DMS114 treated with DMSO at 0.1 percent for 48 hours (cell line): Measurements from ENCODE around the gene XPO1.
"Not testable (repeated sequence)": the region's sequence is repeated elsewhere in the genome, so short reads cannot be mapped to it uniquely, and the experiment has no call there.

Source experiments
- DNase-seq: peaks from one replicate; lab custom pipeline; 2025; ENCODE audit not compliant: unreplicated experiment; lab: John Stamatoyannopoulos, UW

Gene XPO1

DNA sequence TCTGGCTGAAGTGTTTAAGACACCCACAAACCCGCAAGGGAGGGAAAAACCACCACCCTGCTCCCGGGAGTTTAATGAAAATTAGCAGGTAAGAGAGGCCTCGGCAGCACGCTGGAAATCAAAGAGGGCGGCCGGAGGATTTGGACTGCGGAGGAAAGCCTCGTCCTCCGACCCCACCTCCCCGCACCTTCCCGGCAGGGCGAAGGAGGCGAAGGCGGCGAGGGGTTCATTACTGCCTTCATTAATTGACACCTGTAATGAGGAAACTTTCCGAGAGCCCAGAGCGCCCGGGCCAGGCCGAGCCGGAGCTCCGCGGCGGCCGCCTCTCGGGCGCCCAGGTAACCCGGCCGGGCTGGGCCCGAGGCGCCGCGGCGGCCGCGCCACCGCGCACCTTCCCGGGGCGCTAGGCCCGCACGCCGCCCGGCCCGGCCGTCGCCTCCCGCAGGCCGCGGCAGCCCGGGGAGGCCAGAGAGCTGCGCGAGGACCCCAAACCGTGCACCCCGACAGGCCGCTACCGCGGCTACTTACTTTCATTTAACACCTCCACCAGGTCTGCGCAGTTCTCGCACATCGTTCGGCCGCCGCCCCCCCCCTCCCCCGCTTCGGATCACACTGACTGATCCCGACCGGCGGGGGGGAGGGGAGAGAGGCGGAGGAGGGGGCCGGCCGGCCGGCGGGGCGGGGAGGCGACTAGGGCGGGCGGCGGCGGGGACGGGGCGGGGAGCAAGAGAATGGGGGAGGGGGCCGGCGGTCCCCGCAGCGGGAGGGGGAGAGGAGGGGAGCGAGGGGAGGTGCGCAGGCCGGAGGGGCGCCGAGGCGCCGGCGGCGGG is 67.8 kb downstream of the XPO1 start:
- DNase-seq = peak; percentile 85

DNA sequence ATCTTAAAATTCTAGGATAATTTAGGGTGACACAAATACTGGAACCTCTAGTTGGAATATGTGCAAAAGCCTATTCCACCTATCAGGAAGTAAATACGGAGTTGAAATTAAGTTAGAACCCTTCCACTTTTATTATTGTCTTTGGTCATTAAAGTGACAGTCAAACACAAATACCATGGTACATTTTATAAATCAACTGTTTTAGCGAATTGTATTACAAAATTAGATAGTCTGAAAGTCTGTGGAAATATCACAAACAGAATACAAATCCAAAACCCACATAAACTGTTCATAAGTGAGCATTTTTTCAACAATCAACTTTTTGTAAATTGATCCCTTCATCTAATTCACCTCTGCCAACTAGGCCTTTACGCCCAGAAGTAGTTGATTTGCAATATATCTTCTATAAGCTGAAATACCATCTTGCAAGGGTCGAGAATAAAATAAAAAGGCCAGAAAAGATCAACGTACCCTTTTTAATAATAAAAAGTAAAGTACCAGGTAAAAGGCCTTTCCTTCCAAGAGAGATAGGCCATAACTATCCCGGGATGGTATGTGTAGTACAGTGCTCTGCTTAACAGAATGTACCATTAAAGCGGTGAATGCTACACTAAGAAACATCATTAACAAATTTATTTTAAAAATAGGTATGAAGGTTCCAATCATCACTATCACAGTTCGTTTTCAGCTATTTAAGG is 68.6 kb downstream of the XPO1 start:
- DNase-seq = no peak

DNA sequence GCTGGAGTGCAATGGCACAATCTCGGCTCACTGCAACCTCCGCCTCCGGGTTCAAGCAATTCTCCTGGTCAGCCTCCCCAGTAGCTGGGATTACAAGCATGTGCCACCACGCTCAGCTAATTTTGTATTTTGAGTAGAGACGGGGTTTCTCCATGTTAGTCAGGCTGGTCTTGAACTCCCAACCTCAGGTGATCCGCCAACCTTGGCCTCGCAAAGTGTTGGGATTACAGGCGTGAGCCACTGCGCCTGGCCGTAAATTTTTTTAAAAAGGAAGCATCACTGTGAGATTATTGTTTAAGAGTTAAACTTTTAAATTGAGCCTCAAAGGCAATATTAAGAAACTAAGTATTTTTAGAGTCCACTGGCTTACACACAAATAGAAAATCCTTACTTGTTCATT is 69.9 kb downstream of the XPO1 start:
- DNase-seq = not testable (repeated sequence)

DNA sequence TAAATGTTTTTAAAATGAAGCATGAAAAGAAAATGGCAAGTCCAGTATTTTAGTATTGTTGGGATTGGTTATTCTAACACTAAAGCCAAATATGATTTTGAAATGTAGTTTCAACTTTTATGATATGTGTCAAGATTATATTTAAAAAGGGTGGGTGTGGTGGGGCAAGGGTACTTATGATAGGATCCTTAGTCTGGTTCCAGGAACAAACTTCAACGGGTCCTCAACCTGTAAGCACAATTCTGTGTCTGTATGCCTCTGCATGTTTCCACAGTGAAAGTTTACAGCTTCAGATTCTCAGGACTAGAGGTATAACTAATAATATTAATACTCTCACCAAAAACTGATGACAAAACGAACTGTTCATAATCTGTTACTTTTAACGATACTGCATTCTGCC is 73.1 kb downstream of the XPO1 start:
- no peak for DNase-seq

DNA sequence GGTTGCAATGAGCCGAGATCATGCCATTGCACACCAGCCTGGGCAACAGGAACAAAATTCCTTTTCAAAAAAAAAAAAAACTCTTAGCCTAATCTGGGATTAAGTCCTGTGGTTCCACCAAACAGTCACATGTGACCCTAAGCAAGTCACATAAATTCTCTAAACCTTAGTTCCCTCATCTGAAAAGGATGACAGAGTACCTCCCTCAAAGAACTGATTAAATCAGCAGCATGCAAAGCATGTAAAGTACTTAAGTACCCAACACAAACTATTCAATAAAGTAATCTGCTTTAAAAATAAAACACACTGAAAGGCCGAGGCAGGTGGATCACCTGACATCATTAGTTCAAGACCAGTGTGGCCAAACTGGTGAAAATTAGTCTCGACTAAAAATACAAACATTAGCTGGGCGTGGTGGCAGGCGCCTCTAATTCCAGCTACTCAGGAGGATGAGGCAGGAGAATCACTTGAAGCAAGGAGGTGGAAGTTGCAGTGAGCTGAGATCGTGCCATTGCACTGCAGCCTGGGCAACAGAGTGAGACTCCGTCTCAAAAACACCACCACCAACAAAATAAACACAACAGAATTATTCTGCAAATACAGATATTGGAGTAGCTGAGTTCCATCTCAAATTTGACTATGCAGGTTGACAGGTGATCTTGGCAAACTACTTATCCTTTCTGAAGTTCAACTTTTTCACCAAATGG is 74.2 kb downstream of the XPO1 start:
- no peak for DNase-seq

DNA sequence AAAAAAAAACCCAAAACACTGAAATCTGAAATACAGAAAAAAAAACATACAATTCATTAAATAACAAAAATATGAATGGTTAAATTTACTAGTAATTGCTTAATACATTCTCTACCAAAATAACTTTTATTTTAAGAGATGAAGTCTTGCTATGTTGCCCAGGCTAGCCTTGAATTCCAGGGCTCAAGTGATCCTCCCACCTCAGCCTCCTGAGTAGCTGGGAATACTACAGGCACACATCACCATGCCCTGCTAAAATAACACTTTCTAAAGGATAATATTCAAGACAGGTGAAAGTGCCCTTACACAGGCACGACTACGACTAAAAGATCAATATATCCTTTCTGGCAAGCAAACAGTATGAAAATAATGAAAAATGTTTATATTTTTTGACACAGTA is 76.8 kb downstream of the XPO1 start:
- no peak for DNase-seq

DNA sequence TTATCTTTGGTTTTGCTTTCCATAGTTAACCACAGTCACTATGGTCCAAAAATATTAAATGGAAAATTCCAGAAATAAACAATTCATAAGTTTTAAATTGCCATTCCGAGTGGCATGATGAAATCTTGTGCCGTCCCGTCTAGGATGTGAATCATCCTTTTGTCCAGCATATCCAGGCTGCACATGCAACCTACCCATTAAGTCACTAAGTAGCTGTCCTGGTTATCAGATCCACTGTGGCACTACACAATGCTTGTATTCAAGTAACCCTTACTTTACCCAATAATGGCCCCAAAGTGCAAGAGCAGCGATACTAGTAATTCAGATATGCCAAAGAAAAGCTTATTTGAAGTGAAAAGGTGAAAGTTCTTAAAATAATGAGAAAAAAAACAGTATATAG is 78.0 kb downstream of the XPO1 start:
- no peak for DNase-seq

DNA sequence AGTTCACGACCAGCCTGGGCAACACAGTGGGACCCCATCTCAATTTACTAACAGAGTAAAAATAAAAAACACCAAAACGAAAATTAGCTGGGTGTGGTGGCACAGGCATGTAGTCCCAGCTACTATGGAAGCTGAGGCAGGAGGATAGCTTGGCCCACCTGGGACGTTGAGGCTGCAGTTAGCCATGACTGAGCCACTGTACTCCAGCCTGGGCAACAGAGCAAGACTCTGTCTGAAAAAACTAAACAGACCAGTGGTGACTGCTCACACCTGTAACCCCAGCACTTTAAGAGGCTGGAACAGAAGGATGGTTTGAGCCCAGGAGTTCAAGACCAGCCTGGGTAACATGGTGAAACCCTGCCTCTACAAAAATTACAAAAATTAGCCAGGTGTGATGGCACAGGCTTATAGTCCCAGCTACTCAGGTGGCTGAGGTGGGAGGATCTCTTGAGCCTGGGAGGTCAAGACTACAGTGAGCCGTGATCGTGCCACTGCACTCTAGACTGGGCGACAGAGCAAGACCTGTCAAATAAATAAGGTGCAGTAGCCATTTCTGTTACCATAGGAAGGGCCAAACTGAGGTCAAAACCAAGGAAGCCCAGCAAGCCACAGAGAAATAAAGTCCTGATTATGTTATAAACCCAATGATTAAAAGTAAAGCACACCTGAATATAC is 81.3 kb downstream of the XPO1 start:
- DNase-seq = no peak

DNA sequence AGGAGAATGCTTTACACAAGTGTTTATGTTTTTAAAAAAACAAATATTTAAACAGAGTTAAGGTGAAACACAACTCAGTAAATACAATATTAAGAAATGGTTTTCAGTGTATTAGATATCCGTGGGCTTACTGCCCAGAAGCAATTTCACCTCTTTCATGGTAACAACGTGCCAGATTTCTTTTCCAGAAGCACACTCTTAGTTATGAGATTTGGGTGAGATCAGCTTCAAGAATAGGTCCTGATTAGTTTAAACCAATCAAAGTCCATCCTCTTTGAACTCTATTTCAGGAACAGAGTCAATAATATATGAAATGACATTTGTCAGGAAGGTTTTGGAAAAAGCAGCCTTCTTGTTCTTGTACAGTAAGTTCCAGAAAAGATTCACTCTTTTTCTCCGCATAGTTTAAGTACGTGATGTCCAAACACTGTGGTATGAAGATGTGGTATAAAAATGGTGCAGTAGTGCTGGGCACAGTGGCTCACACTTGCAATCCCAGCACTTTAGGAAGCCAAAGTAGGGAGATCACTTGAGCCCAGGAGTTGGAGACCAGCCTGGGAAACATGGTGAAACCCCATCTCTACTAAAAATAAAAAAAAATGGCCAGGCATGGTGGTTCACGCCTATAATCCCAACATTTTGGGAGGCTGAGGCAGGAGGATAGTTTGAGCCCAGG is 81.9 kb downstream of the XPO1 start:
- DNase-seq = no peak

DNA sequence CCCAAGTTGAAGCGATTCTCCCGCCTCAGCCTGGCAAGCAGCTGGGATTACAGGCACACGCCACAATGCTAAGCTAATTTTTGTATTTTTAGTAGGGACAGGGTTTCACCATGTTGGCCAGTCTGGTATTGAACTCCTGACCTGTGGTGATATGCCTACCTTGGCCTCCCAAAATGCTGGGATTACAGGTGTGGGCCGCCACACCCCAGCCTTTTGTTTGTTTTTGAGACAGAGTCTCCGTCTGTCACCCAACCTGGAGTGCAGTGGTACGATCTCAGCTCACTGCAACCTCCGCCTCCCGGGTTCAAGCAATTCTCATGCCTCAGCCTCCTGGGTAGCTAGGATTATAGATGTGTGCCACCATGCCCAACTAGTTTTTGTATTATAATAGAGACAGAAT is 83.2 kb downstream of the XPO1 start:
- DNase-seq = not testable (repeated sequence)

DNA sequence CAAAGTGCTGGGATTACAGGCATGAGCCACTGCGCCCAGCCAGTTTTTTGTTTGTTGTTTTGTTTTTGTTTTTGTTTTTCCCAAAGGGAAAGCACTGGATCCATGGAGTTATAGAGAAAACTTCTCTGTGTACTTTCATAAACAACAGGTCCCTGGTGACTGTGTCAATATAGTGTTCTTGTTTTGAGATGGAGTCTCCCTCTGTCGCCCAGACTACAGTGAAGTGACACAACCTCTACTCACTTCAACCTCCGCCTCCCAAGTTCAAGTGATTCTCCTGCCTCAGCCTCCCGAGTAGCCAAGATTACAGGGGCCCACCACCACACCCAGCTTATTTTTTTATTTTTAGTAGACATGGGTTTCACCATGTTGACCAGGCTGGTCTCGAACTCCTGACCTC is 83.8 kb downstream of the XPO1 start:
- no peak for DNase-seq

DNA sequence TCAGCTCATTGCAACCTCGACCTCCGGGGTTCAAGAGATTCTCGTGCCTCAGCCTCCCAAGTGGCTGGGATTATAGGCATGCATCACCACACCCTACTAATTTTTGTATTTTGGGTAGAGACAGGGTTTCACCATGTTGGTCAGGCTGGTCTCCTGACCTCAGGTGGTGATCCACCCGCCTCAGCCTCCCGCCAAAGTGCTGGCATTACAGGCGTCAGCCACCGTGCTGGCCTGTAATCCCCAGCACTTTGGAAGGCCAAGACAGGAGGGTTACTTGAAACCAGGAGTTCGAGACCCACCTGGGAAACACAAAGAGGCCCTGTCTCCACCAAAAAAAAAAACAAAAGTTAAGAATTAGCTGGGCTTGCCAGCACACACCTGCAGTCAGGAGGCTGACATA is 85.8 kb downstream of the XPO1 start:
- DNase-seq = no peak

DNA sequence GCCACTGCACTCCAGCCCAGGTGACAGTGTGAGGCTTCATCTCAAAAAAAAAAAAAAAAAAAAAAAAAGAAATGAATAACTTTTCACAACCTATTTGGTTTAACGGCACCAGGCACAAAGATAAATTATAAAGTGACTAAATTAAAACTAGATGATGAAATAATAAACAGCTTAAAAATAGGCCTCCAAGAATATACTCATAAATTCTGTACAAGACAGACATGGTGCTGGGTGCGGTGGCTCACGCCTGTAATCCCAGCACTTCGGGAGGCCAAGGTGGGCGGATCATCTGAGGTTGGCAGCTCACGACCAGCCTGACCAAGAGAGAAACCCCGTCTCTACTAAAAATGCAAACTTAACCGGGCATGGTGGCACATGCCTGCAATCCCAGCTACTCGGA is 87.0 kb downstream of the XPO1 start:
- DNase-seq = no peak

DNA sequence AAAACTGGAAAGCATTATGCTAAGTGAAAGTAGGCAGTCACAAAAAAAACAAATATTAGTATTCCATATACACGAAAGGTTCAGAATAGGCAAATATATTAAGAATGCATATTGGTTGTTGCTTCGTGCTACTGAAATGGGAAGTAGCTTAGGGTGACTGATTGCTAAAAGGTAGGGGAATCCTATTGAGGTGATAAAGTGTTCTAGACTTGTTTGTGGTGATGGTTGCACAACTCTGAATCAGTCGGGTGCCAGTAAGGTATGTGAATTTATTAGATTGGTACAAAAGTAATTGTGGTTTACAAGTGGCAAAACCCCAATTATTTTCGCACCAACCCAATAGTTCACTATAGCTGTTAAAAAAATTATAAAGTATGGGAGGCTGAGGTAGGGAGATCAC is 88.0 kb downstream of the XPO1 start:
- no peak for DNase-seq

DNA sequence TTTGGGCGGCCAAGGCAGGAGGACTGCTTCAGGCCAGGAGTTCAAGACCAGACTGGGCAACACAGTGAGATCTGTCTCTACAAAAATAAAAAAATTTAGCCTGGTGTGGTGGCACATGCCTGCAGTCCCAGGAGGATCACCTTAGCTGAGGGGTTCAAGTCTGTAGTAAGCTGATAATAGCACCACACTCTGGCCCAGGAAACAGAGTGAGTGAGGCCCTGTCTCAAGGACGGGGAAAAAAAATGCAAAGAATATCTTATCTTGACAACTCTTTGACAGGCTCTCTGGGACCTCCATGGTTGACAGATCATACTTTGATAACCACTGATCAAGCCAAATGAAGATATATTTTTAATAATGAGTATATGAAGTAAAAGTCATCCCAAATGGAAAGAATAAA is 89.9 kb downstream of the XPO1 start:
- DNase-seq = no peak

DNA sequence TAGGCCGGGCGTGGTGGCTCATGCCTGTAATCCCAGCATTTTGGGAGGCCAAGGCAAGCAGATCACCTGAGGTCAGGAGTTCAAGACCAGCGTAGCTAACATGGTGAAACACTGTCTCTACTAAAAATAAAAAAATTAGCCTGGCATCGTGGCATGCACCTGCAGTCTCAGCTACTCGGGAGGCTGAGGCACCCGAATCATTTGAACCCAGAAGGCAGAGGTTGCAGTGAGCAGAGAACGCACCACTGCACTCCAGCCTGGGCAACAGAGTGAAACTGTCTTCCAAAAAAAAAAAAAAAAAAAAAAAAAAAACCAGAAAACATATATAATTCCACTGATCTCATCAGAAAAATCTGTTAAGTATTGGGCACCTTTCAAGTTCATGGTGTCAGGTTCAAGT is 91.2 kb downstream of the XPO1 start:
- DNase-seq = not testable (repeated sequence)

DNA sequence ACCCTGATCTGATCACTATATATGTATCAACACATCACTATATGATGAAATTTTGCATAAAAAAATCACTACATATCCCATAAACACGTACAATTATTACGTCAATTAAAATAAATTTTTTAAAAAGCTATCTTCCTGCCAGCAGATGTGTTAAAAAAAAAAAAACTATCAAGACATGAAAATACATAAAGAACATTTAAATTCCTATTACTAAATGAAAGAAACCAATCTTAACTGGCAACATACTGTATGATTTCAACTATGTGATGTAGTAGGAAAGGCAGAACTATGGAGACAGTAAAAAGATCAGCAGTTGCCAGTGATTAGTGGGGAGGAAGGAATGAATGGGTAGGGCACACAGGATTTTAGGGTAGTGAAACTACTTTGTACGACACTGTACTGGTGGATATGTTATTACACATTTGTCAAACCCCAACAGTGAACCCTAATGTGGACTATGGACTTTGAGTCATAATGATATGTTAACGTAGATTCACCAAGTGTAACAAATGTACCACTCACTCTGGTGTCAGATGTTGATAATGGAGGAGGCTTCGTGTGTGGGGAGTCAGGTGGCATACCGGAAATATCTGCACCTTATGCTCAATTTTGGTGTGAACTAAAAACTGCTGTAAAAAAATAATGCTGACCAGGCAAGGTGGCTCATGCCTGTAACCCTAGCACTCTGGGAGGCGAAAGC is 94.7 kb downstream of the XPO1 start:
- no peak for DNase-seq

DNA sequence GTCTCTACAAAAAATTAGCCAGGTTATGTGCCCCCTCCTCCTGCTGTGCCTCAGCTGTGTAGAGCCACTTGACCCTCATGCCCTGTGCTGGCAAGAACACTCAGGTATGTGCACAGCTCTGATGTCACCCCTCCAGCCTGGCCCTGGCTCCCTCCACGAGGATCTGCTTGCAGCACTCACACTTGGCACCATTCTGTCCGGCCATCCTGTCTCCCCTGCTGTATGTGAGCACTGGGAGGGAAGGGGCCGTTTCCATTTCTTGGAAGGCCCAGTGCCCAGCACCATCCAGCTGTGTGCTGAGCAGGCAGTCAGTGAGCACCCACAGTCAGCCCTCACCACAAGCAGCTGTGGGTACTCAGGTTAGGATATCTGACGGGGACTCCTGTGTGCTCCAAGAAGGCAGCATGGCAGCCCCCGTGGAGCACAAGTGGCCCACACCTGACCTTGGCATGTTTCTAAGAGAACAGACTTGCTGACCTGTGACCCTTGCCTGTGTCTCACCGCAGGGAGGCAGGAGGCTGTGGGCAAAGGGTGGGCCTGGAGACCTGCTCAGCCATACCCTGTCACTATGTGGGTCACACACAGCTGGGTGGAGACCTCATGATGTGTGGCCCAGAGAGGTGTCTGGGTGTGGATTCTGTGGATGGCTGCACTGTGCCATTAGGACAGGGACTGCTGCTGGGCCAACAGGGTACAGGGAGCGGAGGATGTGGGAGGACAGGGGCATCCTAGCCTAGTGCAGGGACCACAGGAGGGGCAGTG is 98.7 kb downstream of the XPO1 start:
- no peak for DNase-seq

DNA sequence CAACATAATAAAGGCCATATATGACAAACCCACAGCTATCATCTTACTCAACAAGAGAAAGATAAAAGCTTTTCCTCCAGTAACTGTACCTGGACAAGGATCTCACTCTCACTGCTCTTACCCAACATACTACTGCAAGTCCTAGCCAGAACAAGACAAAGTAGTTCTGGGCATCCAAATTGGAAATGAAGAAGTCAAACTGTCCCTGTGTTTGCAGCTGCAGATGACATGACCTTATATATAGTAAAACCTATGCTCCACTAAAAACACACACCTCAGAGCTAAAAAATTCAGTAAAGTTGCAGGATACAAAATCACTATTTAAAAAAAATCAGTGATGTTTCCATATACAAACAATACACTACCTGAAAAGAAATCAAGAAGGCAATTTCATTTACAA is 99.5 kb downstream of the XPO1 start:
- DNase-seq = no peak

DNA sequence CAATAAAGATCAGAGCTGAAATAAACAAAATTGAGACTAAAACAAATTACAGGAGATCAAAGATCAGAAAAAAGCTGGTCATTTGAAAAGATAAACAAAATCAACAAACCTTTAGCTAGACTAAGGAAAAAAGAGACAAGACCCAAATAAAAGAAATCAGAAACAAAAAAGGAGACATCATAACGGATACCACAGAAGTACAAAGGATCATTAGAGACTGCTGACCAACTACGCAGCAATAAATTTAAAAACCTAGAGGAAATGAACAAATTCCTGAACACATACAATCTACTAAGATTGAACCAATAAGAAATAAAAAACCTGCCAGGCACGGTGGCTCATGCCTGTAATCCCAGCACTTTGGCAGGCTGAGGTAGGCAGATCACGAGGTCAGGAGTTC is 101.0 kb downstream of the XPO1 start:
- DNase-seq = no peak
